HG02840 (cell line): ENCODE data around the gene HTT.

Experiments
- ATAC-seq: cut with Tn5 transposase; IDR thresholded peaks from one replicate; pipeline ENCODE4 v1.9.1; 2021; ENCODE audit warnings: mild to moderate bottlenecking, moderate library complexity, moderate number of reproducible peaks; ENCODE audit not compliant: unreplicated experiment, low FRiP score

HTT gene

GRCh38 chr4:3257103-3257555 is 182.6 kb downstream of the HTT start:
- no peak for ATAC-seq

GRCh38 chr4:3257556-3258482 is 183.3 kb downstream of the HTT start:
- no peak for ATAC-seq

DNA sequence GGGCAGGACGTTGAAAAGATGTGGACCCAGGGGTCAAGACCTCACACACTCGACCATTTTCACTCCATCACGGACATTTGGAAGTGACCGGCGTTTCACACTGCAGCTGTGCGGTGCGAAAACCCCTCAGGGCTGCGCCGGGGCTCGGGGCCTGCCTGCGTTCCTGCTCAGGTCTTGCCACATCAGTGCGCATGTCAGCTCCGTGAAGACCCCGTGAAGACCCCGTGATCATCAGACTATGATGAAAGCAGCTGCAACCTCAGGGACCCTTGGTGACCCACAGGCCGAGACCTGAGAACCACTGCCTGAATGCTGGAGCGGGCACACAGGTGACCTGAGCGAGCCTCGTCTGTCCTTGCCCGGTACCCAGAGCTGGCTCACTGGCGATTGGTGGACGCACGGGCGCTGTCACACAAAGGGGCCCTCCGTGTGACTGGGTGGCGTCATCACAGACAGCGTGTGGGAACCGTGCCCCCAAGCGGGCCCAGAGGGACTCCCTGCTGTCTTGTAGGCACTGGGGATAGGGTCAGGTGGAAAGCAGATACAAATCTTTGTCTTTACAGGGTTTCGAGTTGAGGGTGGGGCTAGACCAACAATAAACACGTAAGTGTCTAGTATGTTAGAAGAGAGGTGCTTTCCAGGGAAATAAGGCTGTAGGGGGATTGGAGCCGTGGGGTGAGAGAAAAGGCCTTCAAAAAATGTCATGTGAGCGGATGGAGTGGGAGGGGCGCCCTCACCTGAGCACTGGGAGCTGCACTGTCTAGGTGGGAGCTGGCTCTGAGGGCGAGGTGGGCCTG is 187.1 kb downstream of the HTT start:
- ATAC-seq: no peak

- no peak for ATAC-seq
These were observed 187.9 kb downstream of the HTT start for GRCh38 chr4:3262208-3263052.

- ATAC-seq: no peak
These were observed 188.8 kb downstream of the HTT start for GRCh38 chr4:3263053-3263875.

GRCh38 chr4:3263876-3264193 is 189.4 kb downstream of the HTT start:
- ATAC-seq: no peak

DNA sequence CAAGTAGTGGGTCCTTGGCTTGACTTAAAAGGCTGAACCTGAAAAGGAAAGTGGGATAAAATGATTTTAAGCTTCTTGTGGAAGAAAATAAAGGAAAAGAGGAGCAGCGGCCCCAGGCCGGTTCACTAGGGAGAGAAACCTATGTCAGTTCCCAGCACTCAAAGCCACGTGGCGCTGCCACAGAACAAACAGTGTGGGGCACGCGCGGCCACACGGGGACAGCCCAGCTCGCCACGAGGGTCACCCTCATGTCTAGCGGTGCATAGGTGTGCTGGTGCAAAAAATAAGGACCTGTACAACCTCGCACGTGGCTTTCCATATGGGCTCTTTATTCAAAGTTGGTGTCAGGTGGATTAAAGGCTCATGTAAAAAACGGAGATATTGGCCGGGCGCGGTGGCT is 191.6 kb downstream of the HTT start:
- ATAC-seq: no peak

GRCh38 chr4:3267576-3268394 is 193.3 kb downstream of the HTT start:
- ATAC-seq: no peak

DNA sequence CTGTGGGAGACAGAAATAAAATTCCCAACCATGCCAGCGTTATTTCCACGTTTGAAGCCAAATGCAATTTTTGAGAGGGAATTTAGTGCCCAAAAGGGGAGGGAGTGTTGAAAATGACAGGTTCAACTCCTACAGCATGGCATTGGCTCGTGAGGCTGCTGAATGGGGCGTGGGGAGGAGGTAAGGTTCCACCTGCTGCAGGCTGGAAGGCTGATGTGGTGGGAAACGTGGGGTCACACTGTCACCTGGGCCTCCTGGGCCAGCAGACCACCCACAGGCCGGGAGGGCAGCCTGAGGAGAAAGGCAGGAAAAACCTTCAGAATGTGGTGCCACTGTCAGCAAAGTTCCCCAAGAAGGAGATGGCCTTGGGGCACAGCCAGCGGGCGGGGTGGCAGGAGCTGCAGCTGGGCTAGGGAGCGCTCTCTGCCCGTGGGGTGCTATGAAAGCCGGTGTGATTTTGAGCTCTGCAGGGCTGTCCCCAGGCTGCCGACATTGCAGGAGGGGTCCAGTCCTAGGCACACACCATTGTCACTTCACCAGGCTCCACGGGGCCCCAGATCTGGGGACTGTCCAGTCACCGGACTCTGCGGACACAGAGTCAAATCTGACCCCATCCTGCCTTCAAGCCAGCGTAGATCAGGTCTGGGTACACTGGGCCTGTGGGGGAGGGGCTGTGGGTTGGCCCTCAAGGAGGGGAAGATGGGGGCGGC is 194.1 kb downstream of the HTT start:
- no peak for ATAC-seq

DNA sequence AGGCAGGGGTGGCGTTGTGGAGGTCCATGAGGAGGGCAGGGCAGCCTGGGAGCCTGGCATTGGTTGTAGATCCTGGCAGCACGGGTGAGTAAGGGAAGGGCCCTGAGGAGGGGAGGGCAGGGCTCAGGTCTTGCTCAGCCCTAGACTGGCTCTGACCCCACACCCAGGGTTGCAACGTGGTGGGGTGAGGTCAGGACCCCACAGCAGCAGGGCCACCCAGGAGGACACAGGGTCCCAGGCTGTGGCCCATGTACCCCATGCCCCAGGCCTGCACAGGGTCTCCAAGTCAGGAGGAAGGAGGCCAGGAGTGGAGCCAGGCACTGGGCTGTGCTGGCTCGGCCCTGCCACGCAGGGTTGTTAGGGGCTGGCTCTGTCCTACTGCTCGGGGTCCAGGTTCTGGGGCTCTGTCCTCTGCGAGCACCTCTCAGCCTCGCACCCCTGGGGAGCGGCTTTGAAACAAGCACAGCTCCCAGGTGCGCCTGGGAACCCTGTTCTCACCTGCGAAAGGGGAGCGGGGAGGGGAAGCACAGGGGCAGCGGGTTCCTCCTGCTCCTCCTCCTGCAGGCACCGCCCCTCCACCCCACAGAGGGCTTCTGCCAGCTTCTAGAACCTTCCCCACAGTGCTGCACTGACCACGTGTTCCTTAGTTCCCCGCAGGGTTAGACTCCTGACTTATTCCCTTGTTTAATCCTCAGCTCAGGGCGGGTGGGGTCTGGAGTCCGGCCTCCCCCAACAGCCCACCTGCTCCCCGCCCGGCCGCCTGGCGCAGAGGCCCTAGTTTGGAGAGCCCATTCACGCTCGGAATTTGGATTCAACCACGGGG is 194.8 kb downstream of the HTT start:
- ATAC-seq: no peak

DNA sequence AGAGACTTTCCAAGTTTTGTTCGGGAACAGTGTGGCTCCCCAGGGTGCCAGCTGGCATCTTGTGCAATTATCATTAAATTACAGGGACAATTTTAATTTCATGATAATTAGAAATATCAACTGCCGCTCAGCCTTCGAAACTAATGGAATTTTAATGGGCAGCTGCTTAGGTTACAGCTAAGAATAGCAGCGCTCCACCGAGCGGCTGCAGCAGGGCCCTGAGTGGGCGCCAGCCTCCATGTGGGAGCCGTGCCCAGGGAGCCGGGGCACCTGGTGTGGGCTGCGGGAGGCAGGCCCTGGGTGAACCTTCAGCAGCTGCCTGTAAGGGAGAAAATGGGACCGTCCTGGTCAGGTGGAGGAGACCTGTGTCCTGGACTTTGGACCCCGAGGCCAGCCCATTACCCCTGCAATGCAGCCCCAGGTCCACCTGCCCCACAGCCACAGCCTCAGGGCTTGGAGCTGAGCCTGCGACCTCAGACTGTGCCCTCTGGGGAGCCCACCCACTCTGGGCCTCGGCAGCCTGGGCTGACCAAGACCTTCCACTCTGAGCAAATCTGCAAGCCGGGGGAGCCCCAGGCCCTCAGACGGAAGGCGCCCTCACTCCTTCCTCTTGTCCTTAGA is 195.6 kb downstream of the HTT start:
- ATAC-seq: no peak

DNA sequence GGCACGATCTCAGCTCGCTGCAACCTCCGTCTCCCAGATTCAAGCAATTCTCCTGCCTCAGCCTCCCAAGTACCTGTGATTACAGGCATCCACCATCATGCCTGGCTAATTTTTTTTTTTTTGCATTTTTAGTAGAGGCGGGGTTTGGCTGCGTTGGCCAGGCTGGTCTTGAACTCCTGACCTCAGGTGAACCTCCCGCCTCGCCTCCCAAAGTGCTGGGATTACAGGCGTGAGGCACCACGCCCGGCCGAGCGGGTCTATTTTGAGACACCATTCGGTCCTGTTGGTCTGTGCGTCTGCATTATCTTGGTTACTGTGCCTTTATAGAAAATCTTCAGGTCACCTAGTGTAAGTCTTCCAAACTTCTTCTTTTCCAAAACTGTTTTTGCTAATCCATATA is 196.7 kb downstream of the HTT start:
- no peak for ATAC-seq

GRCh38 chr4:3276986-3277385 is 202.5 kb downstream of the HTT start:
- no peak for ATAC-seq

- ATAC-seq: no peak
These were observed 206.0 kb downstream of the HTT start for GRCh38 chr4:3280466-3280865.

DNA sequence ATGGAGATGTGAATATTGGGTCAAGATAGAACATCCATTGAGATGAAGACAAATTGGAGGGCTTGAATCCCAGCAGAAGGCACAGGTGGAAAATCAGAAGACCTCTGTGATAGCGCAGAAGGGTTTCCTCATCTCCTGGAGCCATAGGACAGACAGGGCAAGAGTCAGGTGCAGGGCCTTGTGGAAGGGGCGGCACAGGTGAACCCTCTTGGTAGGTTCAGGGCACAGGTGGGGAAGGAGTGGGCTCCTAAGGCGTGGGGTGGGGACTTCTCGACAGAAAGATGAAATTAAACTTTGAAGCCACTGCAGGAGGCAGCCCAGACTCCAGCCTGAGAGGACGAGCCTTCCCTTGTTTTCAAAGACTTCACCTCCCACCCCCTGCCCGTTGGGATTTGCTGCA is 209.0 kb downstream of the HTT start:
- no peak for ATAC-seq

- ATAC-seq: no peak
These were observed 209.4 kb downstream of the HTT start for GRCh38 chr4:3283916-3284315.
